ENCODE results near the gene SLC15A4.
"Not testable (repeated sequence)": the region's sequence is repeated elsewhere in the genome, so short reads cannot be mapped to it uniquely, and the experiment has no call there.

The SLC15A4 gene

GRCh38 chr12:128844031-128844635 is 20.4 kb upstream of the SLC15A4 start:
- DNase-seq (ENCODE audit: low read depth), result no peak

- no peak for DNase-seq (ENCODE audit: low read depth)
Measured at GRCh38 chr12:128843538-128843937, 19.8 kb upstream of the SLC15A4 start.

- DNase-seq (ENCODE audit: low read depth), result no peak
Measured at GRCh38 chr12:128842579-128842978, 18.8 kb upstream of the SLC15A4 start.

- no peak for DNase-seq (ENCODE audit: low read depth)
Measured at GRCh38 chr12:128840862-128841468, 17.2 kb upstream of the SLC15A4 start.

GRCh38 chr12:128839885-128840284 is 16.1 kb upstream of the SLC15A4 start:
- not testable (repeated sequence) for DNase-seq (ENCODE audit: low read depth)

GRCh38 chr12:128833418-128833817 is 9.7 kb upstream of the SLC15A4 start:
- no peak for DNase-seq (ENCODE audit: low read depth)

GRCh38 chr12:128830505-128830893 is 6.7 kb upstream of the SLC15A4 start:
- DNase-seq (ENCODE audit: low read depth), result no peak

- no peak for DNase-seq (ENCODE audit: low read depth)
Measured at GRCh38 chr12:128829861-128830504, 6.2 kb upstream of the SLC15A4 start.

- DNase-seq (ENCODE audit: low read depth), result no peak
Measured at GRCh38 chr12:128827724-128828123, 4.0 kb upstream of the SLC15A4 start.

GRCh38 chr12:128825835-128826234 is 2.1 kb upstream of the SLC15A4 start:
- DNase-seq (ENCODE audit: low read depth), result no peak

- DNase-seq (ENCODE audit: low read depth), result no peak
Measured at GRCh38 chr12:128823216-128823915, 392 bp downstream of the SLC15A4 start.

GRCh38 chr12:128820723-128821432 is 2.9 kb downstream of the SLC15A4 start:
- DNase-seq (ENCODE audit: low read depth), result no peak

- DNase-seq (ENCODE audit: low read depth), result no peak
Measured at GRCh38 chr12:128820253-128820652, 3.5 kb downstream of the SLC15A4 start.

- DNase-seq (ENCODE audit: low read depth), result no peak
Measured at GRCh38 chr12:128819293-128820144, 4.2 kb downstream of the SLC15A4 start.

- DNase-seq (ENCODE audit: low read depth), result no peak
Measured at GRCh38 chr12:128818065-128819022, 5.4 kb downstream of the SLC15A4 start.

- DNase-seq (ENCODE audit: low read depth), result no peak
Measured at GRCh38 chr12:128817111-128818015, 6.4 kb downstream of the SLC15A4 start.

- DNase-seq (ENCODE audit: low read depth), result no peak
Measured at GRCh38 chr12:128816643-128816920, 7.2 kb downstream of the SLC15A4 start.

- DNase-seq (ENCODE audit: low read depth), result no peak
Measured at GRCh38 chr12:128815779-128816642, 7.7 kb downstream of the SLC15A4 start.
